GM12872 (cell line): ENCODE measurements around the gene STARD3.

Experiments used
- TF ChIP-seq, protein P1 (sequence below): IDR thresholded peaks from 3 replicates; pipeline ENCODE4 v1.5.1; 2011; ENCODE audit warnings: low read depth, mild to moderate bottlenecking, low read length, moderate library complexity; ENCODE audit not compliant: insufficient read depth

Gene STARD3

GRCh38 chr17:39597372-39598046 lies 39.4 kb upstream of the STARD3 start:
- TF ChIP-seq, protein P1, sequence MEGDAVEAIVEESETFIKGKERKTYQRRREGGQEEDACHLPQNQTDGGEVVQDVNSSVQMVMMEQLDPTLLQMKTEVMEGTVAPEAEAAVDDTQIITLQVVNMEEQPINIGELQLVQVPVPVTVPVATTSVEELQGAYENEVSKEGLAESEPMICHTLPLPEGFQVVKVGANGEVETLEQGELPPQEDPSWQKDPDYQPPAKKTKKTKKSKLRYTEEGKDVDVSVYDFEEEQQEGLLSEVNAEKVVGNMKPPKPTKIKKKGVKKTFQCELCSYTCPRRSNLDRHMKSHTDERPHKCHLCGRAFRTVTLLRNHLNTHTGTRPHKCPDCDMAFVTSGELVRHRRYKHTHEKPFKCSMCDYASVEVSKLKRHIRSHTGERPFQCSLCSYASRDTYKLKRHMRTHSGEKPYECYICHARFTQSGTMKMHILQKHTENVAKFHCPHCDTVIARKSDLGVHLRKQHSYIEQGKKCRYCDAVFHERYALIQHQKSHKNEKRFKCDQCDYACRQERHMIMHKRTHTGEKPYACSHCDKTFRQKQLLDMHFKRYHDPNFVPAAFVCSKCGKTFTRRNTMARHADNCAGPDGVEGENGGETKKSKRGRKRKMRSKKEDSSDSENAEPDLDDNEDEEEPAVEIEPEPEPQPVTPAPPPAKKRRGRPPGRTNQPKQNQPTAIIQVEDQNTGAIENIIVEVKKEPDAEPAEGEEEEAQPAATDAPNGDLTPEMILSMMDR, result no peak

- TF ChIP-seq, protein P1, result no peak
Measured at GRCh38 chr17:39598047-39598481, 38.9 kb upstream of the STARD3 start.

GRCh38 chr17:39598630-39599003 lies 38.3 kb upstream of the STARD3 start:
- TF ChIP-seq, protein P1, result no peak

DNA sequence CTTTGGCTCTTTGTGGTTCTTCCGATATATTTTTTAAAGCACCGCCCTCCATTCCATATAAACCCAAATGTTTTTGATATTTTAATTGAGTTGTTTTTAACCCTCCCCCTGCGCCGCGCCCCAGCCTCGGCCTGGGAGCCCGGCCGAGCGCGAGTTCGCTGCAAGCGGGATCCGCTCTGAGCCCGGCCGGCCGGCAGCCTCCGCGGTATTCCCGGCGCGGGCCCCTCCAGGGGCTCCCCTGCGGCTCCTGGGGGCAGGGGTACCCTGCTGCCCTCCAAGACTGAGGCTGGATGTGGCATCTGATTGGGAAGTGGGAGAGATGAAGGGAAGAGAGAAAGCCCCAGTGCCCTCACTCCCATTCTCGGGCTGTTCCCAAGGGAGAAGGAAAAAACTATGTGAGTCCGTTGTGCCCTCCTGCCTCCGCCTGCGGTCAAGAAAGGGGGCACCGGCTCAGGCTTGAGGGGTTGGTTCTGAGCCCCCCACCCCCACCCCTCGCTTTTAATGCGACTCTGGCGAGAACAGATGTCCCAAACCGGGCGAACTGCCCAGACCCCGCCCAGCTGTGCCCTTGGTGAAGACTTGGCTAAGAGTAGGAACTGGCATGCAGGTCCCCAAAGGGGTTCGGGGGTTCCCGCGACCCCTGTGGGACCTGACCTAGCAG lies 37.8 kb upstream of the STARD3 start:
- TF ChIP-seq, protein P1, result no peak

DNA sequence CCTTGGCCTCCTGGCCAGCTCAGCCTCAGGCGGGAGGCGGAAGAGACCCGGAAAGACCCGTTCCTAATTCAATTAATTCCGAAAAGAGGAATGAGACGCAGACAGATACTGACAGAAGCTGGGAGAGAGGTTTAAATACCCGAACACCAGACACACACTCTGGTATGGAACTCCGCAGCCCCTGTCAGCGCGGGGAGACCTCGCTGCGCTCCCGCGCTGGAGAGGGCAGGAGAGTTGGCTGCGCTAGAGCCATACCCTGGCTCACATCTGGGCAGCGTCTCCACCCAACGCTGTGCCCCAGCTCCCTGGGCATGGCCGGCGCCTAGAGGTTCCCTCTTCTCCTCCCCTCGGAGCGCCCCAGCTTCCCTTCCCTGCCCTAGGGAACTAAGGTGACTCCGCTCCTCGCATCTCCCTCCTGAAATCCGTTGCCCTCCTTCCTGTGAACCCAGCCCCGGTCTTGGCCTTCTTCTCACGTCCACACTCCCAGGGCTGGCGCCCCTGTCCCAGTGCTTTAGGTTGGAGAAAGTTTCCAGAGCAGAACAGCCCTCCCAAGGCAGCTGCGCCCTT lies 37.2 kb upstream of the STARD3 start:
- TF ChIP-seq, protein P1, result no peak

DNA sequence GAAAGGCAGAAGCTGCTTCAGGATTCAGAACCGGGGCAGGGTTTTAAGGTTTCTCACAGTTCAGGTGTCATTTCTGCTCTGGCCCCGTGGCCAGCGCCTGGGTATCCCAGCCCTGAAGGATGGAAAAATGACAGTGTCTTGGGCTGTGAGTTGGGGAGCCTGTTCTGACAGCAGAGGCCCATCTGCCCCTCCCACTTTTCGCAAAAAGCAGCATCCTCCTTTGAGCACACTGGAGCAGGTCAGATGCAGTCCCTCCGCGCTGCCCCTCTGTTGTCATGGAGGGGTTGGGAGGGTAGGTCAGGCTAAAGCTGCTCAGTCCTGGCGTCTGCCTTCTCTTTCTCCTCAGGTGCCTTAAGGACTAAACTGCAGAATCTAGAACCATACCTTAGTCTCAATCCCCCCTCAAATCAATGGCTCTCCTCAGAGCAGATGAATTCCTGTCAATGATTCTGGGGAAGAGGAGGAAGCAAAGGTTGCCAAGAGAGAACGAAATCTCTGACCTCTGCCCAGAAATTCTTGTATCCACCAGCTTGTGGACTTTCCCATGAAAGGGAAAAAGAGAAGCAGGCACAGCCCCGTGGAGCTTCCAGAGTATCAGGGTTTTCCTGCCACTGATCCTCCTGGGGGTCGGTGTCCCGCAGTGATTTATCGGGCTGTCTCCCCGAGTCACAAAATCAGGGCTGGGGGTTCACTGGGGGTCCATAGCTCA lies 36.5 kb upstream of the STARD3 start:
- TF ChIP-seq, protein P1, result no peak

DNA sequence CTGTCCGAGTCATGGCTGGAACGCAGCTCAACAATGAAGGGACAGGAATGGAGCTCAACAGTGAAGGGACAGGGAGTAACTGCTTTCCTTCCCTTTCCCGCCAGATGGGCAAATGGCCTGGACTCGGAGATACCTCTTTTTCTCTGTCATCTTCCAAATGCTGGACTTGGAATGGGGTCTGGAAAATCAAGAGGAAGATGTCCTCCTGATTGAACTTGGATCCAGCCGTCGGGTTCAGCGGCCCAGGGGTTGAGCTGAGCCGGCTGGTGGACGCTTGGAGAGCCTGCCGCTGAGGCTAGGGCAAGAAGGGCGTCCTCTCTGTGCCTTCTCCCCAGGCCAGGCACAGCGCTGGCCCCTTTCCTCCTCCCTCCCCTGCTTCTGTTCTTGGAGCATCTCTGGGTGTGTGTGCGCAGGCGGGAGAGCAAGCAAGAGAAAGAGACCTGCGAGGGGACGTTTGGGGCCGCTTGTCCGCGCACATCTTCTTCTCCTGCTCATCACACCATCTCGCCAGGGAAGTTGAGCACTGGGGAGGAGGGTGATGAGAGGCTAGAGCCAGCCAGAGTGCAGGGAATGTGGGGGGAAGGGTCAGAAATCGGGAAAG lies 35.8 kb upstream of the STARD3 start:
- TF ChIP-seq, protein P1, result no peak
